Psoas muscle (tissue), 8 donors: ENCODE data around the gene SULT4A1. TPM values are rescaled to one million over a fixed set of nuclear protein-coding genes. Genes with fewer than 3 reads are reported as not detected.

Source experiments
- ATAC-seq, 4 donors: fragments of 200-7000 bp; cut with Tn5 transposase; one replicate each; pipeline ENCODE4 v1.9.1; 2020; ENCODE audit warnings: moderate library complexity in 3 of 4, mild to moderate bottlenecking in 2 of 4
- DNase-seq, 2 donors: peaks; one replicate each; pipeline ENCODE4 v3.0.0-alpha.2; 2020
- H3K27ac ChIP-seq: fragments of 200-600 bp; one replicate; pipeline ENCODE4 v1.8.0; 2022
- H3K27me3 ChIP-seq, 3 donors: fragments of 200-600 bp in 1 of 3; one replicate each; pipeline versions ENCODE4 v1.6.1 to v1.8.0; 2013 to 2022; ENCODE audit warnings: low read length in 2 of 3, mild to moderate bottlenecking in 2 of 3, moderate library complexity in 1 of 3; ENCODE audit not compliant: insufficient read depth in 3 of 3
- H3K36me3 ChIP-seq, 2 donors: fragments of 200-600 bp in 1 of 2; one replicate each; pipeline versions ENCODE4 v1.6.1 to v1.8.0; 2013 to 2022; ENCODE audit warnings: low read depth in 1 of 2, mild to moderate bottlenecking in 1 of 2, moderate library complexity in 1 of 2; ENCODE audit not compliant: insufficient read depth in 1 of 2
- H3K4me1 ChIP-seq: fragments of 200-600 bp; one replicate; pipeline ENCODE4 v1.8.0; 2022
- H3K4me3 ChIP-seq: fragments of 200-600 bp; one replicate; pipeline ENCODE4 v1.8.0; 2022; ENCODE audit warnings: mild to moderate bottlenecking
- H3K9me3 ChIP-seq: fragments of 200-600 bp; one replicate; pipeline ENCODE4 v1.8.0; 2022
- WGBS, 3 donors: extraction: QIAGEN DNeasy Blood & Tissue Kit; methylation state at CpG; one replicate each; pipeline versions ENCODE4 v1.1.6 to v1.1.7; 2013; 5-methylcytosine and 5-hydroxymethylcytosine counted together
- intact Hi-C, 2 donors: fragments of 100-400 bp; cut with DNase I; formaldehyde crosslinking; loops; one replicate each; pipeline versions ENCODE4 v1.11.0 to v1.14.2; 2022
- polyA plus RNA-seq, 3 donors: library from polyadenylated mRNA; stranded (reverse); fragments of 200-250 nt; gene quantifications; one replicate each; pipeline ENCODE4 v1.2.3, GENCODE V29; 2013
- total RNA-seq, 4 donors: library from RNA; stranded (reverse); fragmentation: NEBNext Ultra II Directional in 2 of 4; extraction: Animal tissue kit (Norgen Biotek cat#: 25700) in 2 of 4; gene quantifications; one replicate each; pipeline versions ENCODE4 v1.2.1 to v1.2.4, GENCODE V29; 2021 to 2023
- TF ChIP-seq, protein P1 (sequence below): fragments of 200-600 bp; IDR thresholded peaks from one replicate; pipeline ENCODE4 v1.8.0; 2022; ENCODE audit warnings: antibody characterized with exemption
- donor health status: healthy with polysubstance abuse.
- donor health status: DM: no; HTN: no; CAD: no; lungs with moderate emphysema.
- donor health status: Bipolar disorder and iron deficiency.
- donor health status: healthy.
- donor health status: DM: yes; HTN: yes; CAD: no.
- donor health status: DM: no; HTN: no; CAD: no.
- donor health status: DM: no; HTN: no; CAD: no.
- donor health status: DM: yes; HTN: yes; CAD: no.

Gene SULT4A1
- total and polyA plus RNA-seq, 7 donors, result 0.08 to 0.23 TPM; not detected in 5

GRCh38 chr22:43823911-43824665, 38.2 kb downstream of the SULT4A1 start:
- Histone ChIP-seq H3K4me3 (no peak overlapping the region), H3K9me3 (no peaks in the 10 kb centered on the region), H3K4me1 (peaks cover under 1% of the 10 kb centered on the region), H3K27me3 (peaks cover 0 to 47% (median 22%) of the 10 kb centered on the region in 3 donors), H3K36me3 (no peaks in the 10 kb centered on the region), H3K27ac (no peak overlapping the region)
- DNase-seq (peak in 1 of 2 donors; percentile 32), ATAC-seq (no peak)
- intact Hi-C loops, result loop anchor here in 1 of 2 donors (10.0 kb wide), 1 partner anchor 131 kb away; the partner anchor contains the start of gene SAMM50
- WGBS, 3 donors, result 75 to 80% (median 77%) methylated on average over 17 of the region's 17 CpGs
- TF ChIP-seq, protein P1, sequence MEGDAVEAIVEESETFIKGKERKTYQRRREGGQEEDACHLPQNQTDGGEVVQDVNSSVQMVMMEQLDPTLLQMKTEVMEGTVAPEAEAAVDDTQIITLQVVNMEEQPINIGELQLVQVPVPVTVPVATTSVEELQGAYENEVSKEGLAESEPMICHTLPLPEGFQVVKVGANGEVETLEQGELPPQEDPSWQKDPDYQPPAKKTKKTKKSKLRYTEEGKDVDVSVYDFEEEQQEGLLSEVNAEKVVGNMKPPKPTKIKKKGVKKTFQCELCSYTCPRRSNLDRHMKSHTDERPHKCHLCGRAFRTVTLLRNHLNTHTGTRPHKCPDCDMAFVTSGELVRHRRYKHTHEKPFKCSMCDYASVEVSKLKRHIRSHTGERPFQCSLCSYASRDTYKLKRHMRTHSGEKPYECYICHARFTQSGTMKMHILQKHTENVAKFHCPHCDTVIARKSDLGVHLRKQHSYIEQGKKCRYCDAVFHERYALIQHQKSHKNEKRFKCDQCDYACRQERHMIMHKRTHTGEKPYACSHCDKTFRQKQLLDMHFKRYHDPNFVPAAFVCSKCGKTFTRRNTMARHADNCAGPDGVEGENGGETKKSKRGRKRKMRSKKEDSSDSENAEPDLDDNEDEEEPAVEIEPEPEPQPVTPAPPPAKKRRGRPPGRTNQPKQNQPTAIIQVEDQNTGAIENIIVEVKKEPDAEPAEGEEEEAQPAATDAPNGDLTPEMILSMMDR, result no peak

GRCh38 chr22:43823353-43823908, 38.9 kb downstream of the SULT4A1 start:
- Histone ChIP-seq H3K9me3 (no peaks in the 10 kb centered on the region), H3K27ac (no peak overlapping the region), H3K4me1 (no peaks in the 10 kb centered on the region), H3K4me3 (no peak overlapping the region), H3K27me3 (peaks cover 0 to 47% (median 22%) of the 10 kb centered on the region in 3 donors), H3K36me3 (no peaks in the 10 kb centered on the region)
- ATAC-seq (no peak), DNase-seq (no peak)
- TF ChIP-seq, protein P1, result no peak
- 47 to 54% (median 52%) methylated on average over 13 of the region's 13 CpGs for WGBS, 3 donors
- intact Hi-C loops, result loop anchor here in 1 of 2 donors (10.0 kb wide), 1 partner anchor 131 kb away; the partner anchor contains the start of gene SAMM50

DNA sequence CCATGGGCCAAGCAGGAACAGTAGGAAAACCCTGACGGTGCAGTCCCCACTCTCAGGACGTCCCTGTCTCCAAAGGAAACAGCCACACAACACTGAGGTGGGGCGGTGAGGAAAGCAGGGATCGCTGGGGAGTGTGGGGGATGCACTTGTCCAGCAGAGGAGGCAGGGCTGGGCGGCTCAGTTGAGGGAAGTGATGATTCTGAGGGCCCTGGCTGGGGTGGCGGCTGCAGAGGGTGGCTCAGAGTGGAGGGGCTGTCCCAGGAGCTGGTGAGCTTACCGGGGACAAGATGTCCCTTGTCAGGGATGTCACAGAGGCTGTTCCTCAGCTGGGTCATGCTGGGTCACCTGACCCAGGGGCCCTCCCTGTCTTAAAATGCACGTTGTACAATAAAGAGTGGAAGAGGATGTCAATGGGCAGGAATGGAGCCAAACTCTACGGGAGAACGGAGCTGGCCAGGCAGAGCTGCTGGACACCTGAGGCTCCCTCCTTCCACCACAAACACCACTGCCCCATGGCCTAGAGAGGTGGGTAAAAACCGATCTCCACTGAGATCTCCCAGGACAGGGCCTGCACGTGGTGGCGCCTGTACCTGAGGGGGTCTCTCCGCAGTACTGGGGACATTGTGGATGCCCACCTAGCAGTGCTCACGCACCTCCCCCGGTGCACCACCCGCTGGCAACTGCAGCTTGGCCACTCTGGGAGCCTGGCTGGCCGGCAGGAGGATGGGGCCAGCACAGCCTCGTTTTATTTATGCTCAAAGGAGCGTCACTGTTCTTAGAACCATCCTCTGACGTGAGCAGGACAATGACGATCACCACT, 40.5 kb downstream of the SULT4A1 start:
- ATAC-seq, result no peak
- TF ChIP-seq, protein P1, result no peak
- DNase-seq, result no peak
- Histone ChIP-seq H3K27me3 (peaks cover 0 to 47% (median 22%) of the 10 kb centered on the region in 3 donors), H3K36me3 (no peaks in the 10 kb centered on the region), H3K4me1 (no peaks in the 10 kb centered on the region), H3K9me3 (no peaks in the 10 kb centered on the region), H3K27ac (no peak overlapping the region), H3K4me3 (no peak overlapping the region)
- 59 to 60% (median 59%) methylated on average over 21 to 22 of the region's 22 CpGs for WGBS, 3 donors
- intact Hi-C loops, result loop anchor here in 1 of 2 donors (10.0 kb wide), 1 partner anchor 133 kb away; the partner anchor contains the start of gene SAMM50

DNA sequence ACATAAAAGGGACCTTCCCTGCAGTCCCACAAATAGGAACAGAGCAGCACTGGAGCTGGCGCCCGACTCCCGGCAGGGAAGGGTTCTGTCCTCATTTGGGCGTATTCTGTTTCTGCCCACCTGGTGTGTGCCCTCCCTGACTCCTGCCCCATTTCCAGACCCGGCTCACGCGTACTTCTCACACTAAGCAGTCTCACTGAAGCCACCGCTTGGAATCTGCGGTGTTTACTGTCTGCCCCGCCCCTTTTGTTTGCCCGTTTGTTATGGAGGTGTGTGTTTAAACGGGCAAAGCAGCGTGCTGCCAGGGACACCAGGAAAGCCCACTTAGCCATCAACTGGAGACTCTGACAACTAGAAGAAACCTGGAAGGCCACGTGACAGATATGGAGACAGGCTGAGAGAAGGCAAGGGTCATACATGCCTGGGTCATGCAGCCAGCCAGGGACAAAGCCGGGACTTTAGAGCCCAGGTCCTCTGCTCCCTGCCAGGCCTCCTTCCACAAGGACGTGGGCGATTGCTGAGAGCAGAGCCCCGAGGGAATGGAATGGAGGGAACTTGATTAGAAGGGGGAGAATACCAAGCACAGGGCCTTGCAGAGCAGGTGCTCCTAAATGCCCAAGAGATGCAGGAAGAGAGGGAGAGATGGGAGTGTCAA, 41.5 kb downstream of the SULT4A1 start:
- ATAC-seq, result no peak
- TF ChIP-seq, protein P1, result no peak
- H3K9me3 ChIP-seq, result no peaks in the 10 kb centered on the region
- no peak for DNase-seq
- no peak overlapping the region for H3K4me3 ChIP-seq
- no peak overlapping the region for H3K27ac ChIP-seq
- no peaks in the 10 kb centered on the region for H3K36me3 ChIP-seq
- no peaks in the 10 kb centered on the region for H3K4me1 ChIP-seq
- 57 to 59% (median 57%) methylated on average over 18 of the region's 18 CpGs for WGBS, 3 donors
- intact Hi-C loops, result loop anchor here in 1 of 2 donors (10.0 kb wide), 1 partner anchor 134 kb away; the partner anchor contains the start of gene SAMM50
- peaks cover 0 to 41% (median 22%) of the 10 kb centered on the region in 3 donors for H3K27me3 ChIP-seq
